Thyroid gland (tissue), 4 donors: Measurements from ENCODE around the gene CTDSP1.

Experiments
- POLR2A ChIP-seq, 2 donors: fragments of 450-650 bp; IDR thresholded peaks; one replicate each; pipeline ENCODE4 v1.6.1; 2017; ENCODE audit warnings: antibody characterized with exemption in 2 of 2, mild to moderate bottlenecking in 2 of 2, moderate library complexity in 1 of 2
- TF ChIP-seq, protein P1 (sequence below), 6 experiments: fragments of 200-600 bp in 3 of 6; fragments of 450-650 bp in 3 of 6; sonication (generic) in 3 of 6; IDR thresholded peaks; one replicate each; pipeline ENCODE4 v1.5.1; 2016 to 2019; ENCODE audit warnings: antibody characterized with exemption in 6 of 6, mild to moderate bottlenecking in 2 of 6, inconsistent platforms in 1 of 6, moderate library complexity in 1 of 6

DNA sequence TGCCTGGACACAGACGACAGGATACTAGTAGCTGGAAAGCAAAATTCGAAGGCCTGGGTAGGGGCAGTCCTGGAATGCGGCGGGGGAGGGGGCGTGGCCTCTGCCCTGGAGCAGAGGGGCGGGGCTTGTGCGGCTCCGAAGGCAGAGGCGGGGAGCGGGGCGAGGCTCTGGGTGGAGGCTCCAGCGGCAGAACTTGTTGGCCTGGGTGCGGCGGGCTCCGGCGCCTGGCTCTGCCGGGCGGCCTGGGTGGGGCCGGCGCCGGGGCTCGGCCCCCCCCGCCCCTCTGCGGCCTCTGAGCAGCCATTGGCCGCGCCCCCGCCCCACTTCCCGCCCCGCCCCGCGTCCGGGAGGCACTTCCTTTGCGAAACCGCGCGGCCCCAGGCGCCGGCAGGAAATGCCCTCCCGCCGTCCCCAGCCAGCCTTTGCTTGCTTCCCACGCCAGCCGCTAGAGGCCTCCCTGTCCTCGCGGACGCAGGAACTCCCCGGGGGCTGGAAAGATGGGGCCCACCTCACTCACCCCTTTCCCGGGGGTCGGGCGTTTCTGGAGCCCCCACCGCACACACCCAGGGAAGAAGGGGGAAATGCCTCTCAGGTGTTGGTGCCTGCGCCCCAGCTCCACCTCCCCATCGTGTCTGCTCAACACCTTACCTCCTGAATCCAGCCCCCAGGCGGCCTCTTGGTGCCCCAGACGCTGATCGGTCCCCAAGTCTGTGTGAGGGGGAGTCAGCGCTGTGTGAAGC, 6.7 kb downstream of the CTDSP1 start:
- TF ChIP-seq, protein P1, sequence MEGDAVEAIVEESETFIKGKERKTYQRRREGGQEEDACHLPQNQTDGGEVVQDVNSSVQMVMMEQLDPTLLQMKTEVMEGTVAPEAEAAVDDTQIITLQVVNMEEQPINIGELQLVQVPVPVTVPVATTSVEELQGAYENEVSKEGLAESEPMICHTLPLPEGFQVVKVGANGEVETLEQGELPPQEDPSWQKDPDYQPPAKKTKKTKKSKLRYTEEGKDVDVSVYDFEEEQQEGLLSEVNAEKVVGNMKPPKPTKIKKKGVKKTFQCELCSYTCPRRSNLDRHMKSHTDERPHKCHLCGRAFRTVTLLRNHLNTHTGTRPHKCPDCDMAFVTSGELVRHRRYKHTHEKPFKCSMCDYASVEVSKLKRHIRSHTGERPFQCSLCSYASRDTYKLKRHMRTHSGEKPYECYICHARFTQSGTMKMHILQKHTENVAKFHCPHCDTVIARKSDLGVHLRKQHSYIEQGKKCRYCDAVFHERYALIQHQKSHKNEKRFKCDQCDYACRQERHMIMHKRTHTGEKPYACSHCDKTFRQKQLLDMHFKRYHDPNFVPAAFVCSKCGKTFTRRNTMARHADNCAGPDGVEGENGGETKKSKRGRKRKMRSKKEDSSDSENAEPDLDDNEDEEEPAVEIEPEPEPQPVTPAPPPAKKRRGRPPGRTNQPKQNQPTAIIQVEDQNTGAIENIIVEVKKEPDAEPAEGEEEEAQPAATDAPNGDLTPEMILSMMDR (IDR thresholded peaks at IDR 0.05), result peak; percentile 58 to 86 (median 81)
- peak in 1 of 2 donors; percentile 44 for TF ChIP-seq POLR2A (IDR thresholded peaks at IDR 0.05)
